Skin of body (tissue), 2 donors: ENCODE measurements around the gene ARPP21. TPM values are rescaled to one million over a fixed set of nuclear protein-coding genes. Genes with fewer than 3 reads are reported as not detected.

Experiments
- DNase-seq: peaks from one replicate; lab custom pipeline; 2025; lab: John Stamatoyannopoulos, UW
- total RNA-seq: library from RNA; depleted of rRNA; stranded (reverse); fragments of >200 nt; gene quantifications from one replicate; pipeline ENCODE4 v1.2.3, GENCODE V29; 2014

Gene ARPP21
- total RNA-seq, 1 donor from 2014 or later = 8.1 TPM

DNA sequence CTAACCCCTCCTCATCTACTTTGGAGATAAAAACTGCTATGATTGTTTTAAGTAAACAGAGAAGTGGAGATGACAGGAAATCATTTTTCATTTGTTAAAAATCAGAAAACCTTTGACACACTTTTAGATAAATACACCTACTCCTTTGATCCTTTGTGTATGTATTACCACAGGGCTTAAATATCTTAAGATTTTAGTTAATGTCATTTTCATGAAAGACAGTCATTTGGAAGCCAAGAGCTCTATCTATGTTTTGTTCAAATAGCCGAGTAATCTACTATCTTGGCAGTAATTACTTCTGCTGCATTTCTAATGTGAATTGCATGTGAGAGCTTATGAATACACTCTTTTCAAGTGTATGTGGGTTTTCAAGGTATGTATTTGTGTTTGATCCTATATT lies 2.0 kb downstream of the ARPP21 start:
- DNase-seq = no peak

DNA sequence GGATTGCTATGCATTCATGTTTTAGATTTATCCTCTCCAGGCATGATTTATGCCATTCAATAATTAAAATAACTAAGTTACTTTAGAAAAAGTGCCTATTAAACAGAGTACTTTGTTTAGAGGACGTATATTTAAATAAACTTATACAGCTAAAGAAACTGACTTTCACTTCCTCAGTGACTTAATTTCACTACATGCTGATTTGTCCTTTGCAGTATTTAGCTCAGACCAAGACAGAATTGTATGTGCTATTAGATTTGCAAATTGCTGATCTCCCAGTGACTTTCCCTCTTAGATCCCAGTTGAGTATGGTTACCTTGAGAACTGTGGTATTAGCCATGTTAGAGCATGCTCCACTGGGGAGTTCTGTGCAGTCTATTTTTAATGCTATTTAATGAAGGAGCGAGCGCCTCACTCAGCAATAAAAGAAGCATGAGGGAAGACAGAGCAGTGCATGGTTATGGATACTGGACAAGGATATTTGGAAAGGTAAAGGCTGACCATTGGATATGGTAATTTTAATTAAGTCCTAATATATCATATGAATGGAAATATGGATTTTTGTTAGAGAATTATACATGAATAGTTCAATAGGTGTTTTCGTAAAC lies 2.7 kb downstream of the ARPP21 start:
- DNase-seq = no peak

DNA sequence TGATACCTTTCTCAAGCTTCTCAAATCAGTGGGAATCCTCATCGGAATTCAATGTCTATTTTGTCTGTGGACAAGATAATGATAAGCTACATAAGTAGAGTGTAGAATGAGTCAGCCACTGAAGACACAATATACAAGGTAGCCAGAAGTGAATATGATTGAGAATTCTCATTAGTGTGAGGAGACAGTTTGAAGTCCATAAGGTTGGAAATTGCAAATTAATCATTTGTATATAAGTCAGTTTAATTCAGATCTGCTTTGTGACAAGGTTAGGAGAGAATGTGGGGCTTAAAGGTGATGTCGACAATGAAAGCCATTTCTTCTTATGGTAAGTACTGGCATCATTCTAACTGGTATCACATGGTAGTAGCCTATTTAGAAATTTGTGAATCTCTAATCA lies 4.2 kb downstream of the ARPP21 start:
- no peak for DNase-seq

DNA sequence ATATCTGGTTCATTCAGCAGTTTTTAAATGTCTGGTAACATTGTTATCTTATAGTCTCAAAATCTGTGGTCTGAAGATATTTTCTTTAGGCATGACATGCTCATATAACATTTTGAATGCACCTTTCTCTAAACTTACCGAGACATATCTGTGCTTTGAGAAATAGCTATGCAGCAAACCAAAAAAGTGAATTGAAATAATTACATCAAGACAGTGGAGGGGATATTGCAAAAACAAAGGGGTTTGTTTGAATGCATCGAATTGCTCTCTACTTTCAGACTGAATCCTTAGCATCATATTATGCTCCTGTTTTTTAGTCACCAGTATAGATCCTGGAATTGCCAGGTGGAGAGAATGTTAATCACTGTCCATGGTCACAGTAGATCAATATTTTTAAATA lies 5.1 kb downstream of the ARPP21 start:
- no peak for DNase-seq

DNA sequence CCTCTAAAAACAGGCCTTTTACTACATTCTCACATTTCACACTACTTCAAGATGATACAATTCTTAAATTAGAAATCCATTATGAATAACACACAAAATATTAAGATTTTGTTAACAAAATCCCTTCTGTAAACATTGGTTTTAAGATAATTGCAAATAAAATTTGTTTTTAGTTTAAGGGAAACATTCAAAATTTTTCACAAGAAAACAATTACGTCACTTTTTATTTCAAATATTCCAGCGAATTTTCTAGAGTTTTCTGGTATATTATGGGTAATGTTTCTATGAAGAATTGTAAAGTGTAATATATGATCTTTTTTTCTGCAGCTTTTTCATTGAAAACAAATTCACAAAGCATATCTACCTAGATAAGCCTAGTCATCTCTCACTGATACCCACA lies 5.9 kb downstream of the ARPP21 start:
- no peak for DNase-seq

DNA sequence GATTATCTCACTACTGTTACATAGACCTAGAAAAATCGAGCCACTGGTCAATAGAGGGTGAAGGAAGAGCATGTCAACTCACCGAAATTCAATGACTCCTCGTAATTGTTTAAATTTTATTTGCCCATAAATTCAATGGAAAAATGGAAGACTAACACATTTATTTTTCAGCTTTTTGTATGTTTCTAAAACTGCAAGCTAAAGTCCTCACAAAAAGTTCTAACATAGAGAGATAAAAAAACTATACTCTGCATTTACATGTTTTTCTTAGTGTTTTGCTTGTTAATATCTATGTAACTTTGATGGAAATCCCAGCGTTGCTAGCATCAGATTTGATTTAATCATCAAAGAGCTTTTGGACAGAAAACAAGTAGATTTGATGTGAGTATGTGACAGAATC lies 6.8 kb downstream of the ARPP21 start:
- no peak for DNase-seq

DNA sequence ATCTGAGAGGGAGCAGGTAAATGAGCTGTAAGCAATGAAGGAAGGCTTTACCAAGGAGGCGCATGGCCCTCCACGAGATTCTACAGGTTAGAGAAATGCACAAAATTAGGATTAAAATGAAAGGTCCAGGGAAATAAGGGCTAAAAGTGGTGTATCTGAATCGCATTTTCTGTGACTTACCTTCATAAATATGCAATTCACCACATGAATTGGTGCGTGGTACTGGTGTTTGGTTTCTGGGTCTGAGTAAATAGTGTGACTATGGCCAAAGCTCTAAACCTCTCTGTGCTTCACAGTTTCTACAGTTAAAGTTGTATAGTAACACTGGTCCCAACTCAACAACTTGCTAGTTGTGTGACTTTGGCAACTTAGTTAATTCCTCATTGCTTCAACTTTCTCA lies 8.1 kb downstream of the ARPP21 start:
- DNase-seq = no peak

DNA sequence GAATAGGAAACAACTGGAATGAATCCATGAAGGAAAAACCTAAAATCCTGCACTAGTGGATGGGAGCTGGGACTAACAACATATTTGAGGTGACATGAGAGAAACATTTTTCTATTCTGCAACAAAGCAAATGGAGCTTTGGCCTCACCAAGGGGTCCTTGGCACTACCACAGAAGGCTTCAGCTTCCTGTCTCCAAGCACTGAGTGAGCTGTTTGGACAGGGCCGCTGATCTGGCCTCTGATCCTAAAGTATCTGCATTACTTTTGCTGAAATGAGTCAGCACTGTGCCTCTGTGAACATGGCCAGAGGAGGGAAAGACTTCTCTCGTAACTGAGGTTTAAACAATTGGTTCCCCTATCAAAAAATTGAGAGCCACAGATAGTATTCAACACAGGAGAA lies 9.0 kb downstream of the ARPP21 start:
- DNase-seq = no peak

DNA sequence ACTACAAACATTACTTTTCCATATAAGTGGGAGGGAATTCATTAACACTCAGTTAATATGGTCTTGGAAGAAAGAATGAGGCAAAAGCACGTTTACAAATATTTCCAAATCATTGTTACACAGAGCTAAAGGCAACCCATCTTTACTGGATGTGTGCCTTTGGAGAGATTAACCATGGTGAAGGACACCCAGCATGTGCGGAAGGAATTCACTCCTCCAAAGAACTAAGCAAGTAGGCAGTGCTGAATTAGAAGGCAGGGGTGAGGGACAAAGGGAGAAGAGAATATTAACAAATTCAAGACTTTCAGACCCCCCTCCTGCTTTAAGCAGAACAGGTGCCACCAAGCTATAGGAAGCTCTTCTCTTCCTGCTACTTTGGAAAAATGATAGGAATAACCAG lies 10.1 kb downstream of the ARPP21 start:
- DNase-seq = no peak

DNA sequence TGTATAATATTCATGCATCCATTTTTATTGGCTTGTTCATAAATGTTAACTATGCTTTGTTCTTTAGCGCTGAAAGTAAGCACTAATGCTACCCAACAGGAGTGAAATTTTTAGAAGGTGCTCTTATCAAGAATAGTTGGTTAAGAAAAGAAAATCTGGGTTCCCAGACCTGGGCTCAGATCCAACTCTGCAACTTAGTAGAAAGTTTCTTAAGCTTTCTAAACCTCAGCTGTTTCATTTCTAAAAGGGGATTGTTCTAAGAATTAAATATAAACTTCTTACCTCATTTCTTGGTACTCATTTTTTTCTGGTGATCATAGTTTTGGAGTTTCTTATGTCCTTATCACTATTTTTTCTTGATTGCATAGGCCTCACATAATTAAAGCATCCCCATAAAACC lies 12.1 kb downstream of the ARPP21 start:
- DNase-seq = no peak

DNA sequence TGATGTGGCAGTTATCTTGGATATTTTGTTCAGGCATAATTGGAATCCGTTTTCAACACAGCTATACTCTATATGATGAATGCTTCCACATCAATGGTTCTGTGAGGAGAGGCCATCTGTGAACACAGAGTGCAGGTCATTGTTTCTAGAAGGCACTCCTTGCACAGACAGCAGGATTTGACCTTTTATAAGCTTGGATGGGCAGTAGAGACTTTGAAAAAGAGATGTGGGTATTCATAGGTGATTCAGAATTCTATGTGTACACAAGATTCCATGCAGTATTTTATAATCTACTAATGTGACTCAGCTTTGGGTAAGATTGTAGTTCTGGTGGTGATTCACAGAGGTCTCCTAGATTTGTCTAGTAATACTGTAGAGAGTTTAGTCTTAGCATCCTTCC lies 12.5 kb downstream of the ARPP21 start:
- DNase-seq = no peak

DNA sequence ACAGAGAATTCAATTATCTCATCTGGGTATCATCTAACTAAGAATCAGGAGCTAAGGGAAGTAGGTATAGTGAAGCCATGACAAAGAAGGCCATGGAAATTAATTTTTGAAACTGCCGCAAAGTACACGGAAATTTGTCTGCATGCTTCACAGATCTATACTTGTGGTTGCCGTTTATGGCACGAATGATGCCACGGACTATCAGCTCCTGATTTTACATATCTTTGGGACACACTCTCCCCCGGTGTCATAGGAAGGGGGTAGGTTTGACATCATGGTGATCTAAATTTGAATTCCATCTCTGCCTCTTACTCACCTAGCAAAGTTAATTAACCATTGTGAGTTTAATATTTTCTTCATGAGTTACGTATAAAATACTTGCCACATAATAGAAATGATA lies 14.0 kb downstream of the ARPP21 start:
- no peak for DNase-seq

DNA sequence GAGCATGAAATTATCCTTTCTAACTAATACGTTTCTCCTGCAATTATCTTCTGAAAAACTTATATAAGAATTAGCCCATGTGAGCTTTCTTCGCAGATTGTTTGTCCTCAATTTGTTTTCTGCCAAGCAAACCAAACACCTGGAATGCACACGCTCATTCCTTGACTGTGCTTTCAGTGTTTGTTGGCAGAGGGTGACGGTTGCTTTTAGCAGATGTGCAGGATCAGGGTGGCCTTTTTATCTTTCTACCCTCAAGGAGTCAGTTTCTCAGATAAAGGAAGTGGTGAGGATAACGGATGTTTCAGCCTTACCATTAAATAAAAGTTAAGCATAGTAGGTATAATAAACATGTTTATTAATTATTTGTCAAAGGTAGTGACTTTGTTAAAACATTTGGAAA lies 15.2 kb downstream of the ARPP21 start:
- DNase-seq = no peak

DNA sequence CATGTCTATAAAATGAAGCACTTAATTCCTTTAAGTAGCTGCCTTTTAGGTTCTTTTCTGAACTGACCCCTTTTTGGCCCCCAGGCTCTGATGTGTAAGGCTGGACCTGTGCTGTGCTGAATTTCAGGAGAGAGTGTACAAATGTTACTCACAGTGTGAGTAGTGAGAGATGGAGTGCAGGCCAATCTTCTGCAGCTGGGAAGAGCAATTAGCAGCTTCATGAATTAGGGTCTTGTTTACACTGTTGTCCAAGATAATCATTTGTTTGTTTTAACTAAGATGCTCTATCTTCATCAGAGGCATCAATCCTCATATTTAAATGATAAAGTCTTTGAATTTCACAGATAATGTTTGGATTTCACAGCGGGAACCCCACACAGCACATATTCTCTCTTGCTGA lies 19.4 kb downstream of the ARPP21 start:
- DNase-seq = no peak

DNA sequence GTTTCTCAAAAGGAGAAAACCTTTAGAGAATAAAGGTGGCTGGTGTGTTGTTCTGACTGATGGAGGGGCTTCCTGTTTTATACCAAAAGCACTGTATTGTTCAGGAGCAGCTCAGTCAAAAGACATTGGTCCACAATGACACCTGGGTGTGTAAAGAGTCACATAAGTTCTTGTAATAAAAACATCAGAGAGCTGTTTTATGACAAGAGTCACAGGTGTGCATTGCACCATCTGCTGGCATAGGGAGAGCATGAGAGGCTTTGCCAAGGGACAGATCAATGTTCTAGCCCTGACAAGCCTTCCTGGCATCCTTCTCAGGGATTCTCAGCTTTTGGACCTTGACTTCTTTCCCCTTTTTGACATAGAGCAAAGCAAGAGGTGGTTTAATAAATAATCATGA lies 20.4 kb downstream of the ARPP21 start:
- no peak for DNase-seq

DNA sequence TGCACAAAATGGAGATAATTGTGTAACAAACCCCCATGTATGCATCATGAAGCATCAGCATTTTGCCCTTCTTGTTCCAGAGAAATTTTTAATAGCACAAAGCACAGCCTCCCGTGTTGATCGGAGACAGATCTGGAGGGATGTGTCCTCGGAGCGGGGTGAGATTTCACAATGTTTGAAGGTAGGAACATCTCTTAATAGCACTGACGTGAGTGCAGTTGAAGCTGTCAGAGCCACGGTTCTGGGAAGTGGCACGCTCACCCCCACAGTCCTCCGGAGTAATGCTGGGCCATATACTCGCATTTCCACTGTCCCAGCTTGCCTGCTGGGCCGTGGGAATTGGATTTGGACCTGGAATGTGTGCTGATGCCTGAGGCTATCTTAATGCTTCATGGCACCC lies 24.1 kb downstream of the ARPP21 start:
- DNase-seq = no peak

DNA sequence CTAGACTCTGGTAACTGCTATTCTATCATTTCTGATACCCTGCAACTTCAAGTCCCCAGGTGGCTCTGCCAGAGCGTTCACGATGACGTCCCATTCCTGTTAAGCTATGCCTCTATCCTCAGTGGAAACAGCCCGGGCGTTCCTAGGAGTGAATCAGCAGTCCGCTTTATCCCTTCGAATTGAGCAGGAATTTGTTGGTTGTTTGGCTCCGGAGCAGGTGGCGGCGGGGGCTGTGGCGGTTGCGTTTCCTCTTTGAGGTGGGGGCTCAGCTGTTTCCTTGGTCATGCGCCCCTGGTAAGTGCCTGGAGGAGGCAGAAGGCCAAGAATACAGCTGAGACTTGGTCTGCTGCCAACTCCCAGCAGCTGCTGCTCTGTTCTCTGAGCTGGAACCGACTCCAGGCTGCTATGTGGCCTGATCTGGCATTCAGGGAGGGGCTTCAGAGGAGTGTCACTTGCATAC lies 25.2 kb downstream of the ARPP21 start:
- DNase-seq = peak; percentile 13

DNA sequence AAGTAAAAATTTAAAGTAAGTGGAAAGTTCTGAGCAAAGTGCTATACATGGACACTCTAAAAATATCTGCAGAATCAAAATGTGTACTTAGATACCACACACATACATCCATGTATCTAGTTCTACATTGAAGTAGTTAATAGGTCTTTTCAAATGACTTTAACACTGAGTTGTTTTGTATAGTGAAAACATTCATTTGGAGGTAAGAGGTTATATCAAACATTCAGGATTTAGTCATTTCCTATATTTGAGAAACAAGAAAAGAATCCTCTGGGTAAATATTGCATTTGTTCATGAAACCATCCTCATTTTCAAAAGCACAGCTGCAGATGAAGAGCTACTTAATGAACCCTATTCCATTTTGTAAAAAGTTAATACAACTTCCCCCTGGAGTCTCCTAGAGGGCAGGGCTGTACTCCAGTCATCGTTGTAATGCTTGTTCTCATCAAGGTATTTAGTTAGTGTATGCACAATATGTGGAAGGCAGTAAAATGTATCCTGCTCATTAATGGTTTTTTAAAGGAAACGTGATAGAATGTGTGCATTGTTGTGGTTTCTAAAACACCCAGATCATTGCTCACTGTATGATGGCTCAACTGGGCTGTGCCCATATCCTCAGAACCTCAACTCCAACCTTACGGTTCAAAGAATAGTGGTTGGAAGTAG lies 26.2 kb downstream of the ARPP21 start:
- no peak for DNase-seq

DNA sequence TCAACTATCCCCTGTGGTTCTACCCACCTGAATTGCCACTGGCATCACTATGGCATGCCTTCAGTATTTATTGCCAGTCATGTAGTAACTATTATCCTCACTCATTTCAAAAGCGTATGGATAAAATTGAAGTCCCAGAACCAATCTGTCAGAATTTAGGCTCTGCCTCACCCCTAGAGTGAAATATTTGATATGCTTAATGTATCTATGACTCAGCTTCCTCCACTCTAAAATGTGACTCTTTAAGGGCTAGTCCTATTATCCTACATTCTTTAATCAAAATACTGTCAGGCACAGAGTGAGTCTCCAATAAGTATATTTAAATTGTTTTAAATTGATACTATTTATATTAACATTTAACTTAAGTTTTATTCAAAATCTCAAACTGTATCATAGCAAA lies 27.6 kb downstream of the ARPP21 start:
- no peak for DNase-seq

DNA sequence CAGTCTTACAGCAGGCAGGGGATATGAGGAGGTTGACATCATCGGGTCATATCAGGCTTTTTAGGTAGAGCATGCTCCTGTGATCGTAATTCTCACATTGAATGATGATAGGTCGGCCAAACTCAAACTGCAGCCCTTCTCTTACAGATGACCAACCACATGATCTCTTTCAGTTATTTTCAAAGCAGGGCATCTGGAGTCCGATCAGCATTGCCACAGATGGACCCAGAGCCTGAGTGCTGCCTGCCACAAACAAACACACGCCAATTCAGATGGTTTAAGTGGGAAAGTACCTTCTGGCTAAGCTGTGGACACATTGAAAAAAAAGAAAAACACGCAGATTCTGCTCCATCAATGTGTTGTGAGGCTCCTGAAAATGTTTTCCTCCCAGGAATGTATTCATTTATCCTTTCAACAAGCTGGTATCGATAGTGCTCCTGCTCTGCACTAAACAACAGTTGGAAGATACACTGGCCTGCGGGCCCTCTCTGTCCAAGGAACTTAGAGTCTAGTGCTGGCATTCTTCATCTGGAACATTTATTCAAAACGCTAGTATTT lies 31.2 kb downstream of the ARPP21 start:
- DNase-seq = no peak

DNA sequence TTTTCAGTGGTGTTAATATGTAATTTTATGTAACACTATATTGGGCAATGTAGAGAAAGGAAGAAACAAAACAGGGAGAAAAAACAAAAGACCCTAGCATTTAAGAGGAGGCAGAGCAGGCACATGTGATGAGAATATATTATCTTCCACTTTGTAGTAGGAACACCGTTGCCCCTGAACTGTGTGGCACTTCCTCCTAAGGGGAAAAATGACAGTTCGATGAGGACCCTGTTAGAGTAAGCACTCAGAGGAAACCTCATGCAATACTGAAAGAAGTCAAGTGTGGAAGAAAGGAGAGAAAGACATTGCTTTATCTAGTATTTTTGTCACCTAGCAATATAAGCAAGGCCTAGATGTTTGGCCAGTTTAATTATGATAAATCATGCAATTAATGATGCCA lies 32.2 kb downstream of the ARPP21 start:
- no peak for DNase-seq

DNA sequence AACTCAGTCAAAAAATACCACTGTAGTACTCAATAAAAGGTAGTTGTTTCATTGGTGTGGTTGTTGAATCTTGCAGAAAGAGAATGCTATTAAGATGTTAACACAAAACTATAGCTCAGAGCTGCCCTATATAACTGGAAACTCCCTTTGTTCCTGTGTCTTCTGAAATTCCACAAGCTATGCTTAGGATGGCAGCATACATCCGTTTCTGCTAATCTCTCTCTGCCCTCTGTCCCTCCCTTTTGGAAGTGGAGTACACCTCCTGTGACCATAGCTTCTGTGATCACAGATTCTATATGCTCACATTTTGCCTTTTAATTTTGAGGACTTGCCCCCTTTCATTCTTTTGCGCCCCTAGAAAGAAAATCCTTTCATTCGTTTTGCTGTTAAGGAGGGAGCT lies 33.7 kb downstream of the ARPP21 start:
- no peak for DNase-seq

DNA sequence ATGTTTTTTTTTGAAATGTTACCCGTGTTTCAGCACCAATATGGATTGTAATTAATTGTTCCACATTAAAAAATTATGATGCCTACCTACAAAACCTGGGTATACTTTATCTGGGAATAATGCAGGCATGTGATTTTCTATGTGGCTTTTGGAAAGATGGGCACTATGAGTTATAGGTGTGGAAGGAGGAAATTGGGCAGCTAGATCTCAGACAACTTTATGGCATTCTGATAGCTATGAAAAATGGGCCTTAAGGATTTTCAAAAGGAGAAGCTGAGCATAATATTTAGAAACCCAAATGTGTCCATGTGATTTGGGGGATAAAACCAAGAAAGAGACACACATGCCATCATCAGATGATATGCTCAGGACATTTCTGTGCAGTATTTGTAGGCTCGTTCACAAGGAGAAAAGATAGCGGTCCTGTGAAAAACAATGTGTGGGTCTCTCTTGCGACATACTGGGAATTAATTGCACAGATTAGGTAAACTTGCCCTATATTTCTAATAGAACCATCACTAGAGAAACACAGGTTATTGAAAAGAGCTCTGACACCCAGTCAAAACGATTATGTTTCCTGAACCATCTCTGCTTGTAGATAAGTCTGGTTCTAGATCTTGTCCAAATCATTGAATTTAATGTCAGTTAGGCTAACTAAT lies 35.3 kb downstream of the ARPP21 start:
- DNase-seq = no peak
